Ectodermal cell (in vitro differentiated cells): Measurements from ENCODE around the gene PDHB.

Experiments
- H3K27ac ChIP-seq: 2 replicates; pipeline ENCODE4 v1.7.0; 2013; ENCODE audit warnings: mild to moderate bottlenecking, low read depth, low read length; ENCODE audit not compliant: insufficient read depth, poor library complexity, severe bottlenecking
- H3K27me3 ChIP-seq: 2 replicates; pipeline ENCODE4 v1.7.0; 2013; ENCODE audit warnings: mild to moderate bottlenecking, low read length; ENCODE audit not compliant: insufficient read depth, control insufficient read depth, poor library complexity, severe bottlenecking
- H3K36me3 ChIP-seq: one replicate; pipeline ENCODE4 v1.7.0; 2013; ENCODE audit warnings: low read length; ENCODE audit not compliant: control insufficient read depth, insufficient read depth
- H3K4me1 ChIP-seq: one replicate; pipeline ENCODE4 v1.7.0; 2013; ENCODE audit warnings: low read length; ENCODE audit not compliant: control insufficient read depth, insufficient read depth
- H3K4me3 ChIP-seq: 2 replicates; pipeline ENCODE4 v1.7.0; 2013; ENCODE audit warnings: low read depth, low read length, control low read depth; ENCODE audit not compliant: insufficient read depth
- H3K9me3 ChIP-seq: 2 replicates; pipeline ENCODE4 v1.7.0; 2013; ENCODE audit warnings: mild to moderate bottlenecking, low read length, moderate library complexity; ENCODE audit not compliant: control insufficient read depth
- WGBS, 2 experiments: methylation state at CpG; one replicate each; pipeline ENCODE4 v1.1.7; 2013; ENCODE audit warnings: missing lambda C conversion rate in 2 of 2; 5-methylcytosine and 5-hydroxymethylcytosine counted together

Gene PDHB

DNA sequence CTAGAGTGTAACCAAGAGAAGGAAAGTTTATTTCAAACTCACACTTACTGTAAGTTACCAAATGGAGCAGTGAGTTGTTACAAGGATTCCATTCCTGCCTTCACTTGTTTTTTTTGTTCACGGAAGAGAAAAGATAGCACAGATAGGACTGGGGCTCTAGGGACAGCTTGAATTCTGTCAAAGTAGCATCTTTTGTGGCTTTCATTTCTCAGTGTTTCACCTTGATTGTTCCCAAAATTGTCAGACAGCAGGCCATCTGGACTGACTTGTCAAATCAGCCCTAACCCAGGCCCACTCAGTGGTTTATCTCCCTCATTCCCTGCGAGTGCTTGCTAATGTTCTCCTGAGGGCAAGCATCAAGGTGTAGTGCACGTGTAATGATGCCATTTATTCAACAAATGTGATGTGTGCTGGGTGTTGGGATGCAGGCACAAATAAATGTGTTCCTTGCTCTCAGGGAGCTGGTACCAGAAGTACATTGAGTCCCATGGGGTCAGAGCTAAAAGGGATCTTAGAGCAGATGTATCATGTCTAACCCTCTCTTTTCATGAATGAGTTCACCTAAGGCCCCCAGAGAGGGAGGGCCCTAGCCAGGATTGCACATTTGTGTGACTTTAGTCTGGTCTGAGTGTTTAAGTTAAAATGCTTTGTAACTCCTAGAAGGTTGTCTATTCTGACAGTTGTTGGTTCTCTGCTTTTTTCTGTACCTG is 49.1 kb downstream of the PDHB start:
- H3K27ac ChIP-seq = no peak overlapping the region
- 85 to 91% methylated on average over 3 of the region's 3 CpGs for WGBS, 2 experiments
- H3K9me3 ChIP-seq = no peaks in the 10 kb centered on the region

DNA sequence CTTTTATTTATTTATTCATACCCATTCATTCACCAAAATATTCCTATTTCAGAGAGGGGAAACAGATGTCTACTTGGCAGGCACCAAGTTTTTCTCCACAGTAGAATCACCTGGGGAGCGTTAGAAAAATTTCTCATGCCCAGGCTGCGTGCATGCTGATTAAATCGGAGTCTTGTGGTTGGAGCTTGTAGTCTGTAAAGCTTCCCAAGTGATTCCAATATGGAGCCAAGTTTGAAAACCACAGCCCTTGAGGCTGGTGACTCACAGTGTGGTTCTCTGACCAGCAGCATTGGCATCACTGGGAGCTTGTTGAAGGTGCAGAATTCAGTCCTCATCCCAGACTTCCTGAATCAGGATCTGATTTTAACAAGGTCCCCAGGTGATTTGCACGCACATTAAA is 49.7 kb downstream of the PDHB start:
- Histone ChIP-seq H3K36me3 (no peaks in the 10 kb centered on the region), H3K27me3 (no peaks in the 10 kb centered on the region), H3K9me3 (no peaks in the 10 kb centered on the region), H3K4me1 (peaks cover 3% of the 10 kb centered on the region), H3K4me3 (no peak overlapping the region), H3K27ac (no peak overlapping the region)
- WGBS, 2 experiments = 92 to 98% methylated on average over 4 of the region's 4 CpGs

More for the DNA sequence above, 49.1 kb downstream of the PDHB start:
- H3K4me3 ChIP-seq = no peak overlapping the region
- H3K4me1 ChIP-seq = peaks cover 4% of the 10 kb centered on the region
- H3K36me3 ChIP-seq = no peaks in the 10 kb centered on the region
- H3K27me3 ChIP-seq = no peaks in the 10 kb centered on the region

DNA sequence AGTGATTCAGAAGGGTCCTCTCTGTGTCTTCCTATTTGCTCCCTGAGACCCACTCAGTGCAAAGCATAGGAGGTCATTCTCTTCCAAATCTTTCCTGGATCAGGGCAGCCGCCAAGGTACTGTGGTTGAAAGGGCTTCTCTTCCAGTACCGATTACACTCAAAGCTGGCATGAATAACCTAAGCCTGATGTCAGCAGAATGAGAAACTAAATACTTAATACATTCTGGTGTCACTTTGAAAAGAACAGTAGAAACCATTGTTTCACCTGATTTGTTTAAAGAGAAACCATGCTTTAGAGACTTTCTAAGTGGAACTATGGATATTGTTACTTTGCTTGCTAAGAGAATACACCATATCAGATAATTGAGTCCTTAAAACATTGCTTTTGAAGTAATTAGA is 50.2 kb downstream of the PDHB start:
- no peaks in the 10 kb centered on the region for H3K27me3 ChIP-seq
- 88 to 92% methylated on average over 2 of the region's 2 CpGs for WGBS, 2 experiments
- H3K9me3 ChIP-seq = no peaks in the 10 kb centered on the region
- H3K4me1 ChIP-seq = no peaks in the 10 kb centered on the region
- no peaks in the 10 kb centered on the region for H3K36me3 ChIP-seq
- H3K27ac ChIP-seq = no peak overlapping the region
- H3K4me3 ChIP-seq = no peak overlapping the region

DNA sequence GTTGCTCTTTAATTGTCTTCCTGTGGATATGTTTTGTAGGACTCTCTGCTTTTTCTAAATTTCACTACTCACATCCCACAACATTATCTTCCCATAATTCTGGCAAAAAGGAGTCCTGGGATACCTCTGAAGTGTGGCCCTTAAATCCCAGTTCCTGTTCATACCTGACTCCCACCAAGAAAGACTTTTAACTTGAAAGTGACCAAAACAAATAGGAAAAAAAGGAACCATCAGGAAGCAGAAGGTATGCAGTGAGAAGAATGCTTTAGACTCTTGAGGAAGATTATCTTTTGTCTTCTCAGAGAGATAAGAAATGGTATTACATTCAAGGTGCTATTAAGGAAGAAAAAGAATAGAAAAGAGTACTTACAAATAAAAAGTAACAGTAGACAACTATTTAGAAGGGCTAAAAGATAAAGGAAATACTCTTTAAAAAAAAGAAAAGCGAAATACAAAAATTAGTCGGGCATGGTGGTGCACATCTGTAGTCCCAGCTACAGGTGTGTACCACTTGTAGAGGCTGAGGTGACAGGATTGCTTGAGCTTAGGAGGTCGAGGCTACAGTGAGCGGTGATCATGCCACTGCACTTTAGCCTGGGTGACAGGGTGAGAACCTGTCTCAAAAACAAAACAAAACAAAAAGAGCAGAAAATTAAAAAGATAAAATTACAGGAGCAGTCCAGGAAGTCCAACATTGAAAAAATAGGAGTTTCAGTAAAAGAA is 54.1 kb downstream of the PDHB start:
- no peak overlapping the region for H3K27ac ChIP-seq
- H3K9me3 ChIP-seq = no peaks in the 10 kb centered on the region
- no peaks in the 10 kb centered on the region for H3K27me3 ChIP-seq
- no peaks in the 10 kb centered on the region for H3K4me1 ChIP-seq
- H3K36me3 ChIP-seq = no peaks in the 10 kb centered on the region
- no peak overlapping the region for H3K4me3 ChIP-seq
- WGBS, 2 experiments = 90 to 91% methylated on average over 4 of the region's 4 CpGs

DNA sequence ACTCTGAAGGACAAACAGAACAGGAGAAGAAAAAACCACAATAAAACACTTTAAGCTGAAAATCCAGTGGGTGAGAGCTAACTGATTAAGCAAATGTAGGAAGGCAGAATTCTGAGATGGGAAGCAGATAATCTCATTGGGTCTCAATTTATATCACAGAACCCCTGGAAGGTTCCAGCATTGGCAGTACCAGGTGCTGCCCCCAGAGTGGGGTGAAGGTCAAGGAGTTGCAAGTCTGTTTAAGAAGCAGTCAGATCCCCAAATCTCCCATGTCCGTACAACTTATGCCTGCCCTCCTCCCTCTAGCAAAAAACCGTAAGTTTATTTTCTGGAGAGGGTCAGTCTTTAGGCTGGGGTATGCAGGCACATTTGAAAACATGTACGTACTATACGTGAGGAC is 55.9 kb downstream of the PDHB start:
- no peaks in the 10 kb centered on the region for H3K27me3 ChIP-seq
- H3K27ac ChIP-seq = no peak overlapping the region
- no peaks in the 10 kb centered on the region for H3K9me3 ChIP-seq
- no peaks in the 10 kb centered on the region for H3K4me1 ChIP-seq
- 92 to 96% methylated on average over 3 to 4 of the region's 4 CpGs for WGBS, 2 experiments
- no peaks in the 10 kb centered on the region for H3K36me3 ChIP-seq
- no peak overlapping the region for H3K4me3 ChIP-seq
